Nucleus accumbens (tissue), 56 donors: ENCODE results near the gene CCSER1.
"Not testable (repeated sequence)": the region's sequence is repeated elsewhere in the genome, so short reads cannot be mapped to it uniquely, and the experiment has no call there.

Experiments
- DNase-seq, 56 donors: peaks; one replicate each; lab custom pipeline; 2025; lab: John Stamatoyannopoulos, UW

Gene CCSER1

GRCh38 chr4:91226867-91227266 lies 1099.7 kb downstream of the CCSER1 start:
- DNase-seq = no peak

GRCh38 chr4:91228659-91229058 lies 1101.5 kb downstream of the CCSER1 start:
- DNase-seq = no peak

GRCh38 chr4:91233164-91233563 lies 1106.0 kb downstream of the CCSER1 start:
- DNase-seq = no peak

- DNase-seq = peak in 20 of 56 donors; percentile 1 to 48 (median 8)
Observed at GRCh38 chr4:91243132-91243531, 1115.9 kb downstream of the CCSER1 start.

GRCh38 chr4:91256043-91256442 lies 1128.8 kb downstream of the CCSER1 start:
- DNase-seq = no peak

- no peak for DNase-seq
Observed at GRCh38 chr4:91256751-91257150, 1129.6 kb downstream of the CCSER1 start.

GRCh38 chr4:91257721-91258120 lies 1130.5 kb downstream of the CCSER1 start:
- DNase-seq = no peak

- no peak for DNase-seq
Observed at GRCh38 chr4:91258326-91258725, 1131.1 kb downstream of the CCSER1 start.

- no peak for DNase-seq
Observed at GRCh38 chr4:91267543-91267942, 1140.3 kb downstream of the CCSER1 start.

- DNase-seq = not testable (repeated sequence)
Observed at GRCh38 chr4:91268481-91268880, 1141.3 kb downstream of the CCSER1 start.

GRCh38 chr4:91268913-91269312 lies 1141.7 kb downstream of the CCSER1 start:
- no peak for DNase-seq

GRCh38 chr4:91279899-91280298 lies 1152.7 kb downstream of the CCSER1 start:
- no peak for DNase-seq

GRCh38 chr4:91280551-91281290 lies 1153.5 kb downstream of the CCSER1 start:
- DNase-seq = no peak

GRCh38 chr4:91282217-91282616 lies 1155.0 kb downstream of the CCSER1 start:
- DNase-seq = no peak

GRCh38 chr4:91283726-91284230 lies 1156.6 kb downstream of the CCSER1 start:
- DNase-seq = no peak

GRCh38 chr4:91284480-91284879 lies 1157.3 kb downstream of the CCSER1 start:
- no peak for DNase-seq

- no peak for DNase-seq
Observed at GRCh38 chr4:91285487-91285886, 1158.3 kb downstream of the CCSER1 start.

GRCh38 chr4:91288702-91289311 lies 1161.6 kb downstream of the CCSER1 start:
- no peak for DNase-seq

GRCh38 chr4:91298156-91298700 lies 1171.0 kb downstream of the CCSER1 start:
- DNase-seq = no peak

- no peak for DNase-seq
Observed at GRCh38 chr4:91298824-91299223, 1171.6 kb downstream of the CCSER1 start.

GRCh38 chr4:91302120-91302519 lies 1174.9 kb downstream of the CCSER1 start:
- DNase-seq = no peak

- DNase-seq = no peak
Observed at GRCh38 chr4:91304292-91304691, 1177.1 kb downstream of the CCSER1 start.
